HCT116 (cell line): Measurements from ENCODE around the gene ICAM1. TPM values are rescaled to one million over a fixed set of nuclear protein-coding genes. Genes with fewer than 3 reads are reported as not detected.

ENCODE experiments used
- ATAC-seq: fragments of 200-7000 bp; cut with Tn5 transposase; 2 replicates; pipeline ENCODE4 v1.9.1; 2020; ENCODE audit warnings: mild to moderate bottlenecking, moderate library complexity
- BruUV-seq: library from RNA; stranded (reverse); fragments of 400-500 nt; replicated peaks from 2 replicates; lab custom pipeline; 2021; lab: Mats Ljungman, UMichigan
- CTCF ChIA-PET: fragments of 300-600 bp; sonication (Branson Sonifier 250); formaldehyde crosslinking; loops from one replicate; lab custom pipeline; 2021; ENCODE audit warnings: antibody characterized with exemption; lab: Charles Lee
- POLR2A ChIA-PET: fragments of 300-600, 350-600 bp; sonication (Branson Sonifier 250); formaldehyde crosslinking; loops from one replicate; lab custom pipeline; 2021; ENCODE audit warnings: antibody characterized with exemption; lab: Charles Lee
- RAD21 ChIA-PET, 2 experiments: fragments of 300-600 bp; sonication (Branson Sonifier 250); formaldehyde crosslinking; loops; one replicate each; lab custom pipeline; 2023; ENCODE audit warnings: low total read pairs in 2 of 2; ENCODE audit not compliant: uncharacterized antibody in 2 of 2, unreplicated experiment in 2 of 2, low non-redundant PET in 1 of 2; lab: Charles Lee
- DNase-seq: peaks from one replicate; pipeline ENCODE4 v3.0.0-alpha.2; 2010; ENCODE audit warnings: low read depth, low spot score
- H2AFZ ChIP-seq: fragments of 200-600 bp; shearing (Covaris generic), sonication (generic); 2 replicates; pipeline ENCODE4 v1.6.1; 2017; ENCODE audit warnings: low read depth, mixed run types, mixed read lengths, antibody characterized with exemption, low read length; ENCODE audit not compliant: poor library complexity, severe bottlenecking
- H3K27ac ChIP-seq: 2 replicates; pipeline ENCODE4 v1.5.1; 2012; ENCODE audit warnings: low read depth, low read length
- H3K27me3 ChIP-seq: fragments of 200-600 bp; sonication (generic); 2 replicates; pipeline ENCODE4 v1.6.1; 2016; ENCODE audit warnings: mixed run types, low read length, mixed read lengths; ENCODE audit not compliant: insufficient read depth
- H3K36me3 ChIP-seq, 2 experiments: fragments of 200-500 bp in 1 of 2; fragments of 200-600 bp in 1 of 2; sonication (Bioruptor generic) in 1 of 2; sonication (generic) in 1 of 2; 2 replicates each; pipeline versions ENCODE4 v1.5.1 to v1.6.1; 2014 to 2016; ENCODE audit warnings: low read length in 2 of 2, inconsistent platforms in 1 of 2, mixed read lengths in 1 of 2, mixed run types in 1 of 2; ENCODE audit not compliant: insufficient read depth in 2 of 2, control insufficient read depth in 1 of 2
- H3K4me1 ChIP-seq, 2 experiments: fragments of 200-600 bp in 1 of 2; sonication (generic) in 1 of 2; 2 replicates each; pipeline versions ENCODE4 v1.5.1 to v1.6.1; 2012 to 2017; ENCODE audit warnings: low read length in 2 of 2, inconsistent platforms in 1 of 2, mild to moderate bottlenecking in 1 of 2, mixed read lengths in 1 of 2, mixed run types in 1 of 2, moderate library complexity in 1 of 2; ENCODE audit not compliant: insufficient read depth in 2 of 2, control insufficient read depth in 1 of 2
- H3K4me2 ChIP-seq: fragments of 200-600 bp; sonication (generic); 2 replicates; pipeline ENCODE4 v1.6.1; 2017; ENCODE audit warnings: mixed run types, low read length, mixed read lengths
- H3K4me3 ChIP-seq, 2 experiments: fragments of 200-600 bp in 1 of 2; sonication (generic) in 1 of 2; replicated peaks in 1 of 2; 2 replicates each; pipeline ENCODE4 v1.5.1; 2011 to 2016; ENCODE audit warnings: low read length in 2 of 2, control low read depth in 1 of 2, low read depth in 1 of 2, mild to moderate bottlenecking in 1 of 2, mixed read lengths in 1 of 2, mixed run types in 1 of 2
- H3K79me2 ChIP-seq: fragments of 200-600 bp; sonication (generic); 2 replicates; pipeline ENCODE4 v1.6.1; 2017; ENCODE audit warnings: mild to moderate bottlenecking, mixed run types, low read length, moderate library complexity, mixed read lengths; ENCODE audit not compliant: insufficient read depth
- H3K9ac ChIP-seq: fragments of 200-600 bp; sonication (generic); 2 replicates; pipeline ENCODE4 v1.6.1; 2016; ENCODE audit warnings: low read length, mixed read lengths
- H3K9me2 ChIP-seq: fragments of 200-600 bp; sonication (generic), shearing (Covaris generic); 2 replicates; pipeline ENCODE4 v1.6.1; 2017; ENCODE audit warnings: mixed run types, mild to moderate bottlenecking, moderate library complexity; ENCODE audit not compliant: insufficient read depth
- H3K9me3 ChIP-seq, 2 experiments: fragments of 200-500 bp in 1 of 2; fragments of 200-600 bp in 1 of 2; sonication (Bioruptor generic) in 1 of 2; sonication (generic) in 1 of 2; 2 replicates each; pipeline ENCODE4 v1.6.1; 2014 to 2017; ENCODE audit warnings: low read length in 2 of 2, mixed read lengths in 2 of 2, inconsistent platforms in 1 of 2, low read depth in 1 of 2, mild to moderate bottlenecking in 1 of 2, mixed run types in 1 of 2, moderate library complexity in 1 of 2; ENCODE audit not compliant: control insufficient read depth in 1 of 2, insufficient read depth in 1 of 2
- H4K20me1 ChIP-seq: fragments of 200-600 bp; sonication (generic), shearing (Covaris generic); 2 replicates; pipeline ENCODE4 v1.6.1; 2017; ENCODE audit warnings: mixed run types, mild to moderate bottlenecking, moderate library complexity; ENCODE audit not compliant: insufficient read depth
- CBX3 ChIP-seq: IDR thresholded peaks from 2 replicates; pipeline ENCODE4 v1.6.1; 2012; ENCODE audit warnings: low read depth
- CEBPB ChIP-seq: IDR thresholded peaks from 2 replicates; pipeline ENCODE4 v1.6.1; 2012; ENCODE audit warnings: low read depth
- EGR1 ChIP-seq: IDR thresholded peaks from 2 replicates; pipeline ENCODE4 v1.6.1; 2012; ENCODE audit warnings: low read depth
- ELF1 ChIP-seq: IDR thresholded peaks from 2 replicates; pipeline ENCODE4 v1.6.1; 2012; ENCODE audit warnings: low read depth, borderline replicate concordance
- JUND ChIP-seq: IDR thresholded peaks from 2 replicates; pipeline ENCODE4 v1.6.1; 2012
- MAX ChIP-seq: IDR thresholded peaks from 2 replicates; pipeline ENCODE4 v1.6.1; 2012
- POLR2AphosphoS5 ChIP-seq: IDR thresholded peaks from 2 replicates; pipeline ENCODE4 v1.6.1; 2011; ENCODE audit warnings: mild to moderate bottlenecking, low read depth, low read length, moderate library complexity
- SIN3A ChIP-seq: IDR thresholded peaks from 2 replicates; pipeline ENCODE4 v1.6.1; 2012; ENCODE audit warnings: low read depth
- SRF ChIP-seq: IDR thresholded peaks from 2 replicates; pipeline ENCODE4 v1.6.1; 2012; ENCODE audit warnings: low read depth
- TCF7L2 ChIP-seq: IDR thresholded peaks from 2 replicates; pipeline ENCODE4 v1.7.0; 2011; ENCODE audit warnings: borderline replicate concordance, inconsistent platforms; ENCODE audit not compliant: insufficient read depth, insufficient read length; ENCODE audit errors: extremely low read depth
- YY1 ChIP-seq: IDR thresholded peaks from 2 replicates; pipeline ENCODE4 v1.6.1; 2011; ENCODE audit warnings: low read length, low read depth, moderate library complexity, mild to moderate bottlenecking; ENCODE audit not compliant: insufficient replicate concordance; ENCODE audit errors: extremely low read depth
- ZBTB33 ChIP-seq: IDR thresholded peaks from 2 replicates; pipeline ENCODE4 v1.6.1; 2011; ENCODE audit warnings: mild to moderate bottlenecking, low read length, moderate library complexity; ENCODE audit not compliant: insufficient replicate concordance; ENCODE audit errors: extremely low read depth
- ZFX ChIP-seq: fragments of 450-650 bp; IDR thresholded peaks from 2 replicates; pipeline ENCODE4 v1.6.1; 2017
- intact Hi-C: fragments of 100-400 bp; cut with micrococcal nuclease; formaldehyde crosslinking; loops from 2 replicates; pipeline ENCODE4 v1.10.0; 2022
- total RNA-seq: library from RNA; stranded (reverse); gene quantifications from one replicate; pipeline ENCODE4 v1.2.1, GENCODE V29; 2021; ENCODE audit not compliant: unreplicated experiment
- TF ChIP-seq, protein P1 (sequence below), 3 experiments: fragments of 200-600 bp in 1 of 3; sonication (generic) in 1 of 3; IDR thresholded peaks in 2 of 3; conservative IDR thresholded peaks in 1 of 3; 2 replicates each; pipeline ENCODE4 v1.5.1; 2012 to 2017; ENCODE audit warnings: low read depth in 2 of 3, low read length in 2 of 3, antibody characterized with exemption in 1 of 3, borderline replicate concordance in 1 of 3, control low read depth in 1 of 3, mild to moderate bottlenecking in 1 of 3, mixed read lengths in 1 of 3, mixed run types in 1 of 3, moderate library complexity in 1 of 3; ENCODE audit not compliant: insufficient read depth in 1 of 3

ICAM1 gene
- total RNA-seq, 1 experiment from 2014 or later, result 5.0 TPM

DNA sequence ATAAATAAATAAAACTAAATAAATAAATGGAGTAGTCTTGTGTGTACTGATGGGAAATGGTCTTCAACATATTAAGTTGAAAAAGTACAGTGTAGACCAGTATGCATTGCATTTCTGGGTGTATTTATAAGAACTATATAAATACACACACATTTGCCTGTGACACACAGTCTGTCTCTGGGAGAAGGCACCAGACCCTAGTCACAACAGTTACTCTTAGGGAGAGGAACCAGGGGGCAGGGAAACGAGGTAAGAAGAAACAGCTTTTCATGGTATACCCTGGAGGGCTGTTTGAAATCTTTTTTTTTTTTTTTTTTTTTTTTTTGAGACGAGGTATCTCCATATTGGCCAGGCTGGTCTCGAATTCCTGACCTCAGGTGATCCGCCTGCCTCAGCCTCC, 37.0 kb upstream of the ICAM1 start:
- intact Hi-C loops, result no loop called here
- H3K9me3 ChIP-seq, result no peaks in the 10 kb centered on the region
- ATAC-seq (no peak), DNase-seq (no peak)
- no peak overlapping the region for H3K27ac ChIP-seq
- no peaks in the 10 kb centered on the region for H4K20me1 ChIP-seq
- H2AFZ ChIP-seq, result no peak overlapping the region
- POLR2A ChIA-PET, result no interaction called here
- RAD21 ChIA-PET, result no interaction called here
- no peak overlapping the region for H3K9ac ChIP-seq
- no peaks in the 10 kb centered on the region for H3K27me3 ChIP-seq
- H3K4me2 ChIP-seq, result no peak overlapping the region
- H3K79me2 ChIP-seq, result peaks cover 6% of the 10 kb centered on the region; the same call in 1 of the 2 replicates
- H3K9me2 ChIP-seq, result no peaks in the 10 kb centered on the region
- H3K4me1 ChIP-seq, result peaks cover 4 to 34% of the 10 kb centered on the region in 2 experiments; a peak in 3 of 4 replicates
- CTCF ChIA-PET, result no interaction called here
- TF ChIP-seq, protein P1, sequence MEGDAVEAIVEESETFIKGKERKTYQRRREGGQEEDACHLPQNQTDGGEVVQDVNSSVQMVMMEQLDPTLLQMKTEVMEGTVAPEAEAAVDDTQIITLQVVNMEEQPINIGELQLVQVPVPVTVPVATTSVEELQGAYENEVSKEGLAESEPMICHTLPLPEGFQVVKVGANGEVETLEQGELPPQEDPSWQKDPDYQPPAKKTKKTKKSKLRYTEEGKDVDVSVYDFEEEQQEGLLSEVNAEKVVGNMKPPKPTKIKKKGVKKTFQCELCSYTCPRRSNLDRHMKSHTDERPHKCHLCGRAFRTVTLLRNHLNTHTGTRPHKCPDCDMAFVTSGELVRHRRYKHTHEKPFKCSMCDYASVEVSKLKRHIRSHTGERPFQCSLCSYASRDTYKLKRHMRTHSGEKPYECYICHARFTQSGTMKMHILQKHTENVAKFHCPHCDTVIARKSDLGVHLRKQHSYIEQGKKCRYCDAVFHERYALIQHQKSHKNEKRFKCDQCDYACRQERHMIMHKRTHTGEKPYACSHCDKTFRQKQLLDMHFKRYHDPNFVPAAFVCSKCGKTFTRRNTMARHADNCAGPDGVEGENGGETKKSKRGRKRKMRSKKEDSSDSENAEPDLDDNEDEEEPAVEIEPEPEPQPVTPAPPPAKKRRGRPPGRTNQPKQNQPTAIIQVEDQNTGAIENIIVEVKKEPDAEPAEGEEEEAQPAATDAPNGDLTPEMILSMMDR (IDR thresholded peaks at IDR 0.05 in 2 of 3, conservative IDR thresholded peaks at IDR 0.05 in 1 of 3; ENCODE audit: borderline replicate concordance in 1 of 3, insufficient read depth in 1 of 3, low read depth in 2 of 3, low read length in 2 of 3), result no peak
- no peak for TF ChIP-seq ELF1
- TF ChIP-seq CBX3, result no peak
- TF ChIP-seq SIN3A, result no peak
- no peak for TF ChIP-seq CEBPB
- no peak for TF ChIP-seq ZFX
- TF ChIP-seq POLR2AphosphoS5, result no peak
- TF ChIP-seq JUND, result no peak
- no peak for TF ChIP-seq EGR1
- TF ChIP-seq YY1, result no peak
- no peak for TF ChIP-seq SRF
- no peak for TF ChIP-seq TCF7L2
- no peak for TF ChIP-seq ZBTB33
- TF ChIP-seq MAX, result no peak
- BruUV-seq, result no TSS peak
- H3K36me3 ChIP-seq, result no peaks in the 10 kb centered on the region
- H3K4me3 ChIP-seq, result no peak overlapping the region
